Muscle of arm (tissue), 12 donors: Measurements from ENCODE around the gene MAP4K3. TPM values are rescaled to one million over a fixed set of nuclear protein-coding genes. Genes with fewer than 3 reads are reported as not detected.

Experiments used
- DNase-seq: peaks from one replicate; pipeline ENCODE4 v3.0.0-alpha.2; 2013
- polyA plus RNA-seq, 12 donors: library from polyadenylated mRNA; unstranded; fragments of 120-200 nt; gene quantifications; one replicate each; pipeline ENCODE4 v1.2.1, GENCODE V29; 2013; ENCODE audit not compliant: insufficient read length in 12 of 12

MAP4K3 gene
- polyA plus RNA-seq, 12 donors = 29.3 to 60.0 (median 48.8) TPM; not detected in 1

GRCh38 chr2:39202639-39203369, 234.3 kb downstream of the MAP4K3 start:
- DNase-seq = no peak

Other genes with a start within 250 kb of the MAP4K3 start
- gene CDKL4, start 193.3 kb downstream of the MAP4K3 start, polyA plus RNA-seq = under 1 TPM in 8 of 12 donors, not detected in 4; 0.16 to 0.79 (median 0.26) TPM
- gene TMEM178A, start 228.6 kb upstream of the MAP4K3 start, polyA plus RNA-seq = 10 to 100 TPM in 10 of 12 donors, 1 to 10 TPM in 1, not detected in 1; 9.4 to 24.9 (median 15.3) TPM